ENCODE results near the gene AMPH. TPM values are rescaled to one million over a fixed set of nuclear protein-coding genes. Genes with fewer than 3 reads are reported as not detected.

AMPH gene
- total RNA-seq, 1 experiment from 2014 or later, result not detected

- ChIA-PET CTCF (interaction anchor here (1.4 kb wide), 1 partner anchor 13 kb away, joined by 3 read pairs; no protein-coding TSS in a partner anchor), RAD21 (ENCODE audit: low non-redundant PET in 1 of 2, low total read pairs in 2 of 2, uncharacterized antibody in 2 of 2, unreplicated experiment in 2 of 2) (no interaction called here), POLR2A (no interaction called here)
- H3K27me3 ChIP-seq (ENCODE audit: insufficient read depth, low read length), result peaks cover 14% of the 10 kb centered on the region
- no peak overlapping the region for H3K9ac ChIP-seq (ENCODE audit: low read length)
- no peaks in the 10 kb centered on the region for H3K79me2 ChIP-seq (ENCODE audit: insufficient read depth, low read length)
- no peak overlapping the region for H3K4me3 ChIP-seq (replicated peaks in 1 of 2; ENCODE audit: low read depth in 1 of 2, low read length in 2 of 2)
- H3K9me2 ChIP-seq (ENCODE audit: insufficient read depth), result no peaks in the 10 kb centered on the region
- intact Hi-C loops (cut with micrococcal nuclease), result no loop called here
- H4K20me1 ChIP-seq (ENCODE audit: insufficient read depth), result no peaks in the 10 kb centered on the region
- TF ChIP-seq SIN3A (IDR thresholded peaks at IDR 0.05; ENCODE audit: low read depth) (no peak), POLR2A (IDR thresholded peaks at IDR 0.05; ENCODE audit: borderline replicate concordance, extremely low read depth, insufficient read depth, insufficient read length) (no peak), YY1 (IDR thresholded peaks at IDR 0.05; ENCODE audit: extremely low read depth, insufficient replicate concordance, low read depth, low read length) (no peak), ZNF274 (IDR thresholded peaks at IDR 0.05; ENCODE audit: low read depth, low read length) (no peak), FOSL1 (IDR thresholded peaks at IDR 0.05; ENCODE audit: low read depth) (no peak), EZH2 (IDR thresholded peaks at IDR 0.05) (no peak), TCF7L2 (IDR thresholded peaks at IDR 0.05; ENCODE audit: borderline replicate concordance, extremely low read depth, insufficient read depth, insufficient read length) (no peak), RAD21 (IDR thresholded peaks at IDR 0.05; ENCODE audit: low read depth) (no peak), EGR1 (IDR thresholded peaks at IDR 0.05; ENCODE audit: low read depth) (no peak), SP1 (IDR thresholded peaks at IDR 0.05; ENCODE audit: low read depth) (no peak)
- TF ChIP-seq, protein P1, sequence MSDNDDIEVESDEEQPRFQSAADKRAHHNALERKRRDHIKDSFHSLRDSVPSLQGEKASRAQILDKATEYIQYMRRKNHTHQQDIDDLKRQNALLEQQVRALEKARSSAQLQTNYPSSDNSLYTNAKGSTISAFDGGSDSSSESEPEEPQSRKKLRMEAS (IDR thresholded peaks at IDR 0.05), result no peak
- TF ChIP-seq, protein P2, sequence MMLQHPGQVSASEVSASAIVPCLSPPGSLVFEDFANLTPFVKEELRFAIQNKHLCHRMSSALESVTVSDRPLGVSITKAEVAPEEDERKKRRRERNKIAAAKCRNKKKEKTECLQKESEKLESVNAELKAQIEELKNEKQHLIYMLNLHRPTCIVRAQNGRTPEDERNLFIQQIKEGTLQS (IDR thresholded peaks at IDR 0.05), result no peak
- no peak overlapping the region for H2AFZ ChIP-seq (ENCODE audit: low read depth, low read length, poor library complexity, severe bottlenecking)
- DNase-seq (ENCODE audit: low read depth, low spot score) (no peak), ATAC-seq (no peak)
- H3K36me3 ChIP-seq (ENCODE audit: control insufficient read depth in 1 of 2, insufficient read depth in 2 of 2, low read length in 2 of 2), result no peaks in the 10 kb centered on the region
- BruUV-seq (replicated peaks), result no TSS peak
- H3K9me3 ChIP-seq (ENCODE audit: control insufficient read depth in 1 of 2, insufficient read depth in 1 of 2, low read depth in 1 of 2, low read length in 2 of 2), result no peaks in the 10 kb centered on the region
- H3K4me1 ChIP-seq (ENCODE audit: control insufficient read depth in 1 of 2, insufficient read depth in 2 of 2, low read length in 2 of 2), result no peaks in the 10 kb centered on the region
- H3K27ac ChIP-seq (ENCODE audit: low read depth, low read length), result no peak overlapping the region
- no peak overlapping the region for H3K4me2 ChIP-seq (ENCODE audit: low read length)
These were observed 76.6 kb downstream of the AMPH start for GRCh38 chr7:38554586-38554985.

- Histone ChIP-seq H3K79me2 (ENCODE audit: insufficient read depth, low read length) (no peaks in the 10 kb centered on the region), H2AFZ (ENCODE audit: low read depth, low read length, poor library complexity, severe bottlenecking) (no peak overlapping the region), H3K27ac (ENCODE audit: low read depth, low read length) (no peak overlapping the region), H3K9me3 (ENCODE audit: control insufficient read depth in 1 of 2, insufficient read depth in 1 of 2, low read depth in 1 of 2, low read length in 2 of 2) (no peaks in the 10 kb centered on the region), H3K4me2 (ENCODE audit: low read length) (no peak overlapping the region), H3K9me2 (ENCODE audit: insufficient read depth) (no peaks in the 10 kb centered on the region), H3K27me3 (ENCODE audit: insufficient read depth, low read length) (peaks cover 28% of the 10 kb centered on the region), H3K9ac (ENCODE audit: low read length) (no peak overlapping the region), H3K4me1 (ENCODE audit: control insufficient read depth in 1 of 2, insufficient read depth in 2 of 2, low read length in 2 of 2) (no peaks in the 10 kb centered on the region), H3K36me3 (ENCODE audit: control insufficient read depth in 1 of 2, insufficient read depth in 2 of 2, low read length in 2 of 2) (no peaks in the 10 kb centered on the region), H3K4me3 (replicated peaks in 1 of 2; ENCODE audit: low read depth in 1 of 2, low read length in 2 of 2) (no peak overlapping the region), H4K20me1 (ENCODE audit: insufficient read depth) (no peaks in the 10 kb centered on the region)
- intact Hi-C loops (cut with micrococcal nuclease), result no loop called here
- no TSS peak for BruUV-seq (replicated peaks)
- TF ChIP-seq, protein P1 (IDR thresholded peaks at IDR 0.05), result no peak
- POLR2A ChIA-PET, result no interaction called here
- ATAC-seq, result no peak
- CTCF ChIA-PET, result no interaction called here
- RAD21 ChIA-PET (ENCODE audit: low non-redundant PET in 1 of 2, low total read pairs in 2 of 2, uncharacterized antibody in 2 of 2, unreplicated experiment in 2 of 2), result no interaction called here
- DNase-seq (ENCODE audit: low read depth, low spot score), result no peak
These were observed 80.3 kb downstream of the AMPH start for GRCh38 chr7:38550836-38551235.

Data from HCT116 (cell line).